Measurements from ENCODE around the gene DPH1. TPM values are rescaled to one million over a fixed set of nuclear protein-coding genes. Genes with fewer than 3 reads are reported as not detected.
A peak's percentile ranks its signal among the peaks of the same experiment; 100 is the strongest.

Gene DPH1
- total RNA-seq, 4 donors from 2014 or later: 29.9 to 35.6 (median 34.0) TPM

GRCh38 chr17:2042933-2043332, 13.0 kb downstream of the DPH1 start:
- H3K9me3 ChIP-seq: no peaks in the 10 kb centered on the region
- 50 to 100% methylated on average over 1 to 3 of the region's 5 CpGs for WGBS, 2 donors (ENCODE audit: low coverage in 1 of 2)
- peaks cover 0 to 50% of the 10 kb centered on the region in 2 donors for H3K36me3 ChIP-seq
- H3K27ac ChIP-seq: peak overlapping the region in 3 of 4 donors; percentile 92 to 97 (median 92)
- H3K27me3 ChIP-seq: no peaks in the 10 kb centered on the region
- peaks cover 0 to 39% (median 13%) of the 10 kb centered on the region in 3 donors for H3K4me1 ChIP-seq
- TF ChIP-seq POLR2A (IDR thresholded peaks at IDR 0.05) (no peak), CTCF (IDR thresholded peaks at IDR 0.05) (no peak), EP300 (IDR thresholded peaks at IDR 0.05) (no peak), POLR2AphosphoS5 (IDR thresholded peaks at IDR 0.05) (no peak)
- no peak for ATAC-seq
- H3K4me3 ChIP-seq: peak overlapping the region in 1 of 2 donors; percentile 82

- no peaks in the 10 kb centered on the region for H3K27me3 ChIP-seq
- H3K27ac ChIP-seq: peak overlapping the region in 1 of 4 donors; percentile 92
- no peak overlapping the region for H3K4me3 ChIP-seq
- TF ChIP-seq CTCF (IDR thresholded peaks at IDR 0.05) (no peak), POLR2A (IDR thresholded peaks at IDR 0.05) (no peak), POLR2AphosphoS5 (IDR thresholded peaks at IDR 0.05) (no peak), EP300 (IDR thresholded peaks at IDR 0.05) (no peak)
- H3K4me1 ChIP-seq: peaks cover 0 to 43% (median 13%) of the 10 kb centered on the region in 3 donors
- no peaks in the 10 kb centered on the region for H3K9me3 ChIP-seq
- no peak for ATAC-seq
- WGBS, 2 donors (ENCODE audit: low coverage in 1 of 2): 39 to 47% methylated on average over 2 to 3 of the region's 6 CpGs
- H3K36me3 ChIP-seq: peaks cover 0 to 42% of the 10 kb centered on the region in 2 donors
These were observed 13.8 kb downstream of the DPH1 start for GRCh38 chr17:2043785-2044184.

- Histone ChIP-seq H3K27ac (peak overlapping the region in 2 of 4 donors; percentile 6 to 31), H3K9me3 (no peaks in the 10 kb centered on the region), H3K27me3 (no peaks in the 10 kb centered on the region), H3K4me3 (no peak overlapping the region), H3K4me1 (peaks cover 0 to 49% (median 18%) of the 10 kb centered on the region in 3 donors), H3K36me3 (peaks cover 0 to 36% of the 10 kb centered on the region in 2 donors)
- TF ChIP-seq CTCF (IDR thresholded peaks at IDR 0.05): no peak
- no peak for ATAC-seq
- WGBS, 2 donors (ENCODE audit: low coverage in 1 of 2): 33 to 86% methylated on average over 1 of the region's 5 CpGs
These were observed 14.4 kb downstream of the DPH1 start for GRCh38 chr17:2044263-2044894.

- 96% methylated on average over 3 of the region's 6 CpGs; no CpG with 5 or more reads in 1 of the 2 donors for WGBS, 2 donors (ENCODE audit: low coverage in 1 of 2)
- ATAC-seq: no peak
- Histone ChIP-seq H3K4me1 (peaks cover 0 to 56% (median 21%) of the 10 kb centered on the region in 3 donors), H3K27me3 (peaks cover 21% of the 10 kb centered on the region), H3K4me3 (no peak overlapping the region), H3K9me3 (no peaks in the 10 kb centered on the region), H3K27ac (no peak overlapping the region), H3K36me3 (peaks cover 0 to 21% of the 10 kb centered on the region in 2 donors)
- no peak for TF ChIP-seq POLR2A (IDR thresholded peaks at IDR 0.05)
- no peak for TF ChIP-seq EP300 (IDR thresholded peaks at IDR 0.05)
- no peak for TF ChIP-seq POLR2AphosphoS5 (IDR thresholded peaks at IDR 0.05)
- TF ChIP-seq CTCF (IDR thresholded peaks at IDR 0.05): no peak
These were observed 17.6 kb downstream of the DPH1 start for GRCh38 chr17:2047590-2047989.

- H3K27me3 ChIP-seq: peaks cover 26% of the 10 kb centered on the region
- peak overlapping the region in 1 of 4 donors; percentile 77 for H3K27ac ChIP-seq
- no peaks in the 10 kb centered on the region for H3K9me3 ChIP-seq
- 10 to 15% methylated on average over 9 of the region's 9 CpGs for WGBS, 2 donors (ENCODE audit: low coverage in 1 of 2)
- ATAC-seq: no peak
- H3K4me1 ChIP-seq: peaks cover 0 to 53% (median 16%) of the 10 kb centered on the region in 3 donors
- TF ChIP-seq POLR2A (IDR thresholded peaks at IDR 0.05) (no peak), EP300 (IDR thresholded peaks at IDR 0.05) (no peak), CTCF (IDR thresholded peaks at IDR 0.05) (no peak), POLR2AphosphoS5 (IDR thresholded peaks at IDR 0.05) (no peak)
- H3K4me3 ChIP-seq: peak overlapping the region in 1 of 2 donors; percentile 75
- peaks cover 0 to 10% of the 10 kb centered on the region in 2 donors for H3K36me3 ChIP-seq
These were observed 18.9 kb downstream of the DPH1 start for GRCh38 chr17:2048805-2049204.

All from gastroesophageal sphincter (tissue), 4 donors.